NCI-H345 treated with DMSO at 0.1 percent for 48 hours (cell line): Measurements from ENCODE around the gene RGS3.
"Not testable (repeated sequence)": the region's sequence is repeated elsewhere in the genome, so short reads cannot be mapped to it uniquely, and the experiment has no call there.

ENCODE experiments used
- DNase-seq: peaks from one replicate; lab custom pipeline; 2025; ENCODE audit not compliant: unreplicated experiment; lab: John Stamatoyannopoulos, UW

Gene RGS3

GRCh38 chr9:113486327-113486726, 22.8 kb downstream of the RGS3 start:
- DNase-seq: no peak

GRCh38 chr9:113488071-113488470, 24.5 kb downstream of the RGS3 start:
- DNase-seq: no peak

- DNase-seq: no peak
Observed at GRCh38 chr9:113488490-113488889, 25.0 kb downstream of the RGS3 start.

GRCh38 chr9:113491147-113491546, 27.6 kb downstream of the RGS3 start:
- DNase-seq: not testable (repeated sequence)

- no peak for DNase-seq
Observed at GRCh38 chr9:113492343-113493202, 29.0 kb downstream of the RGS3 start.

GRCh38 chr9:113493203-113493520, 29.6 kb downstream of the RGS3 start:
- DNase-seq: no peak

GRCh38 chr9:113495526-113495925, 32.0 kb downstream of the RGS3 start:
- no peak for DNase-seq

- no peak for DNase-seq
Observed at GRCh38 chr9:113497051-113497450, 33.5 kb downstream of the RGS3 start.

- no peak for DNase-seq
Observed at GRCh38 chr9:113499153-113499875, 35.8 kb downstream of the RGS3 start.

GRCh38 chr9:113499876-113500497, 36.5 kb downstream of the RGS3 start:
- DNase-seq: no peak

GRCh38 chr9:113501129-113501686, 37.7 kb downstream of the RGS3 start:
- DNase-seq: no peak

GRCh38 chr9:113501852-113502251, 38.3 kb downstream of the RGS3 start:
- no peak for DNase-seq

GRCh38 chr9:113502427-113503034, 39.0 kb downstream of the RGS3 start:
- no peak for DNase-seq

- DNase-seq: no peak
Observed at GRCh38 chr9:113503131-113503541, 39.6 kb downstream of the RGS3 start.

- DNase-seq: no peak
Observed at GRCh38 chr9:113503613-113504211, 40.2 kb downstream of the RGS3 start.

GRCh38 chr9:113504725-113505590, 41.4 kb downstream of the RGS3 start:
- no peak for DNase-seq

- DNase-seq: peak; percentile 61
Observed at GRCh38 chr9:113506090-113506589, 42.6 kb downstream of the RGS3 start.

- DNase-seq: no peak
Observed at GRCh38 chr9:113507256-113507655, 43.7 kb downstream of the RGS3 start.

GRCh38 chr9:113508111-113508749, 44.7 kb downstream of the RGS3 start:
- DNase-seq: no peak
